ENCODE results near the gene TPRG1. TPM values are rescaled to one million over a fixed set of nuclear protein-coding genes. Genes with fewer than 3 reads are reported as not detected.

The TPRG1 gene
- total and polyA plus RNA-seq, 2 donors (not counting 1 experiment from before 2014, with no cell fraction given): 0.21 to 0.39 TPM

DNA sequence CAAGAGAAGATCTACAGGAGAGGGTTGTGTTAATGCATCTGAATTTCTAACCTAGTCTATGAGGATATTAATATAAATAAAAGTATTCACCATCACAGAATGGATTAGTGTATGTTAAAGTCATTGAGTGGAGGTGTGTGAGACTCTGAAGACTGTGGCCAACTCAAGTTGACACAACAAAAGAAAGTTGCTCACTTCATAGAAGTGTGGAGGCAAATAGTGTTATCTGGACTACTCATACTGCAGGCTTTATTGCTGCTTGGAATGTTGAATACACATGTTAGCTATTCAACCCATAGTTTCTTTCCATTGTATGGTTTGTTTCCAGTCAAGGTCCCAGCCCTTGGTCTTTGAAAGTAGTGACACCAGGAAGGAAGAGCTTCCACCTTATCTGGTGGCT is 38.0 kb upstream of the TPRG1 start:
- Mint-ChIP-seq H3K27ac (no peak overlapping the region), H3K4me3 (no peak overlapping the region), H3K9me3 (ENCODE audit: insufficient read depth) (no peaks in the 10 kb centered on the region), H3K27me3 (peaks cover 24% of the 10 kb centered on the region), H3K4me1 (peaks cover 5% of the 10 kb centered on the region)
- Histone ChIP-seq H3K4me3 (ENCODE audit: control extremely low read depth in 1 of 5, extremely low read depth in 1 of 5, insufficient read depth in 1 of 5, low read depth in 2 of 5, low read length in 4 of 5) (no peak overlapping the region), H3K9me3 (ENCODE audit: control extremely low read depth in 1 of 3, control insufficient read depth in 2 of 3, insufficient read depth in 1 of 3, low read length in 2 of 3) (no peaks in the 10 kb centered on the region), H3K9ac (ENCODE audit: low read length) (no peak overlapping the region), H4K20me1 (ENCODE audit: control insufficient read depth, insufficient read depth, low read length, poor library complexity, severe bottlenecking) (no peaks in the 10 kb centered on the region), H3K79me2 (ENCODE audit: control insufficient read depth, insufficient read depth, low read length) (no peaks in the 10 kb centered on the region), H3K4me1 (ENCODE audit: control insufficient read depth in 2 of 2, insufficient read depth in 2 of 2, low read length in 2 of 2) (peaks cover 0 to 5% of the 10 kb centered on the region in 2 donors), H3K27me3 (replicated peaks in 1 of 4; ENCODE audit: control extremely low read depth in 1 of 4, control insufficient read depth in 3 of 4, insufficient read depth in 4 of 4, low read length in 3 of 4) (no peaks in the 10 kb centered on the region), H2AFZ (ENCODE audit: insufficient read depth, low read depth, low read length, poor library complexity, severe bottlenecking) (no peak overlapping the region), H3K27ac (ENCODE audit: low read length in 2 of 2) (no peak overlapping the region), H3K4me2 (replicated peaks; ENCODE audit: low read depth, low read length, poor library complexity, severe bottlenecking) (no peak overlapping the region), H3K36me3 (replicated peaks in 1 of 2; ENCODE audit: control extremely low read depth in 1 of 2, control insufficient read depth in 1 of 2, extremely low read depth in 1 of 2, insufficient read depth in 2 of 2, low read length in 1 of 2) (no peaks in the 10 kb centered on the region)
- no peak for ATAC-seq (ENCODE audit: low read depth)
- no peak for TF ChIP-seq EZH2 (IDR thresholded peaks at IDR 0.05; ENCODE audit: borderline replicate concordance, insufficient read depth, low read depth, low read length, poor library complexity, severe bottlenecking)
- TF ChIP-seq, protein P1, sequence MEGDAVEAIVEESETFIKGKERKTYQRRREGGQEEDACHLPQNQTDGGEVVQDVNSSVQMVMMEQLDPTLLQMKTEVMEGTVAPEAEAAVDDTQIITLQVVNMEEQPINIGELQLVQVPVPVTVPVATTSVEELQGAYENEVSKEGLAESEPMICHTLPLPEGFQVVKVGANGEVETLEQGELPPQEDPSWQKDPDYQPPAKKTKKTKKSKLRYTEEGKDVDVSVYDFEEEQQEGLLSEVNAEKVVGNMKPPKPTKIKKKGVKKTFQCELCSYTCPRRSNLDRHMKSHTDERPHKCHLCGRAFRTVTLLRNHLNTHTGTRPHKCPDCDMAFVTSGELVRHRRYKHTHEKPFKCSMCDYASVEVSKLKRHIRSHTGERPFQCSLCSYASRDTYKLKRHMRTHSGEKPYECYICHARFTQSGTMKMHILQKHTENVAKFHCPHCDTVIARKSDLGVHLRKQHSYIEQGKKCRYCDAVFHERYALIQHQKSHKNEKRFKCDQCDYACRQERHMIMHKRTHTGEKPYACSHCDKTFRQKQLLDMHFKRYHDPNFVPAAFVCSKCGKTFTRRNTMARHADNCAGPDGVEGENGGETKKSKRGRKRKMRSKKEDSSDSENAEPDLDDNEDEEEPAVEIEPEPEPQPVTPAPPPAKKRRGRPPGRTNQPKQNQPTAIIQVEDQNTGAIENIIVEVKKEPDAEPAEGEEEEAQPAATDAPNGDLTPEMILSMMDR (IDR thresholded peaks at IDR 0.05): no peak
- no peak for DNase-seq
- intact Hi-C loops (cut with micrococcal nuclease): no loop called here
- POLR2A ChIA-PET: no interaction called here
- CTCF ChIA-PET: interaction anchor here (1.6 kb wide), 1 partner anchor 1394 kb away, joined by 5 read pairs; no protein-coding TSS in a partner anchor

DNA sequence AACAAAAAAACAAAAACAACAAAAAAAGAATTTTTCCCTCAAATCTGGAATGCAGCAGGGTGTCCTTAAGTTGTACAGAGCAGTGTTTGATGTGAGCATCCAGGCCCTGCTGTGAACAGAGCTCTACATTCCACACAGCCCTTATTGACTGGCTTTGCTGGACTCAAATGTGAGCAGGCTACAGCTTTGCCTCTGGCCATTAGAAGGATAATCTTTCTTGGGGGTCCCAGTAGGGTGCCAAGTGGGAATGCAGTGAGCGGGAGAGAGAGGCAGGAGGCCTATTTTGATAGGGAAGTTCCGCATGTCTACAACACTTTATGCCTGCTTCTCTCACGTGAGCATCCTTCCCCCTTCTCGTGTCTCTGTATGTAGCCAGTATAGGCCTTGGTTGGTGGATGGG is 34.4 kb upstream of the TPRG1 start:
- H3K27ac Mint-ChIP-seq: no peak overlapping the region
- intact Hi-C loops (cut with micrococcal nuclease): no loop called here
- ChIA-PET CTCF (no interaction called here), POLR2A (no interaction called here)
- Histone ChIP-seq H3K27me3 (replicated peaks in 1 of 4; ENCODE audit: control extremely low read depth in 1 of 4, control insufficient read depth in 3 of 4, insufficient read depth in 4 of 4, low read length in 3 of 4) (peaks cover 0 to 3% (median 2%) of the 10 kb centered on the region in 4 experiments), H4K20me1 (ENCODE audit: control insufficient read depth, insufficient read depth, low read length, poor library complexity, severe bottlenecking) (no peaks in the 10 kb centered on the region), H2AFZ (ENCODE audit: insufficient read depth, low read depth, low read length, poor library complexity, severe bottlenecking) (no peak overlapping the region), H3K27ac (ENCODE audit: low read length in 2 of 2) (no peak overlapping the region), H3K9ac (ENCODE audit: low read length) (no peak overlapping the region), H3K36me3 (replicated peaks in 1 of 2; ENCODE audit: control extremely low read depth in 1 of 2, control insufficient read depth in 1 of 2, extremely low read depth in 1 of 2, insufficient read depth in 2 of 2, low read length in 1 of 2) (no peaks in the 10 kb centered on the region), H3K4me3 (ENCODE audit: control extremely low read depth in 1 of 5, extremely low read depth in 1 of 5, insufficient read depth in 1 of 5, low read depth in 2 of 5, low read length in 4 of 5) (no peak overlapping the region), H3K4me2 (replicated peaks; ENCODE audit: low read depth, low read length, poor library complexity, severe bottlenecking) (no peak overlapping the region), H3K9me3 (ENCODE audit: control extremely low read depth in 1 of 3, control insufficient read depth in 2 of 3, insufficient read depth in 1 of 3, low read length in 2 of 3) (no peaks in the 10 kb centered on the region), H3K4me1 (ENCODE audit: control insufficient read depth in 2 of 2, insufficient read depth in 2 of 2, low read length in 2 of 2) (peaks cover 0 to 1% of the 10 kb centered on the region in 2 donors), H3K79me2 (ENCODE audit: control insufficient read depth, insufficient read depth, low read length) (no peaks in the 10 kb centered on the region)
- WGBS (ENCODE audit: insufficient coverage): no CpG with 5 or more reads among the region's 4 CpGs
- H3K4me1 Mint-ChIP-seq: peaks cover under 1% of the 10 kb centered on the region
- no peak for TF ChIP-seq EZH2 (IDR thresholded peaks at IDR 0.05; ENCODE audit: borderline replicate concordance, insufficient read depth, low read depth, low read length, poor library complexity, severe bottlenecking)
- H3K27me3 Mint-ChIP-seq: peaks cover 35% of the 10 kb centered on the region
- H3K9me3 Mint-ChIP-seq (ENCODE audit: insufficient read depth): no peaks in the 10 kb centered on the region
- ATAC-seq (ENCODE audit: low read depth): no peak
- H3K4me3 Mint-ChIP-seq: no peak overlapping the region
- no peak for DNase-seq

Data from B cell (primary cell).